HG03097 (cell line): ENCODE measurements around the gene ZNF385B.
"Not testable (repeated sequence)": the region's sequence is repeated elsewhere in the genome, so short reads cannot be mapped to it uniquely, and the experiment has no call there.

Source experiments
- ATAC-seq: cut with Tn5 transposase; IDR thresholded peaks from one replicate; pipeline ENCODE4 v1.9.1; 2021; ENCODE audit not compliant: unreplicated experiment, low FRiP score

ZNF385B gene

GRCh38 chr2:179645047-179645446, 216.4 kb downstream of the ZNF385B start:
- ATAC-seq = no peak

GRCh38 chr2:179642462-179642861, 218.9 kb downstream of the ZNF385B start:
- no peak for ATAC-seq

- no peak for ATAC-seq
Measured at GRCh38 chr2:179636995-179637394, 224.4 kb downstream of the ZNF385B start.

GRCh38 chr2:179636100-179636980, 225.1 kb downstream of the ZNF385B start:
- ATAC-seq = no peak

GRCh38 chr2:179631769-179632385, 229.5 kb downstream of the ZNF385B start:
- not testable (repeated sequence) for ATAC-seq

GRCh38 chr2:179629776-179630175, 231.6 kb downstream of the ZNF385B start:
- ATAC-seq = not testable (repeated sequence)

GRCh38 chr2:179626261-179626660, 235.2 kb downstream of the ZNF385B start:
- ATAC-seq = no peak

GRCh38 chr2:179622635-179623300, 238.6 kb downstream of the ZNF385B start:
- ATAC-seq = no peak

GRCh38 chr2:179622112-179622511, 239.3 kb downstream of the ZNF385B start:
- ATAC-seq = no peak

- ATAC-seq = no peak
Measured at GRCh38 chr2:179619947-179620467, 241.4 kb downstream of the ZNF385B start.

- ATAC-seq = no peak
Measured at GRCh38 chr2:179614121-179614520, 247.3 kb downstream of the ZNF385B start.

GRCh38 chr2:179613701-179614100, 247.7 kb downstream of the ZNF385B start:
- no peak for ATAC-seq

- ATAC-seq = no peak
Measured at GRCh38 chr2:179613299-179613651, 248.1 kb downstream of the ZNF385B start.

GRCh38 chr2:179612591-179613298, 248.7 kb downstream of the ZNF385B start:
- no peak for ATAC-seq

GRCh38 chr2:179612108-179612507, 249.3 kb downstream of the ZNF385B start:
- ATAC-seq = no peak

GRCh38 chr2:179606141-179606540, 255.3 kb downstream of the ZNF385B start:
- no peak for ATAC-seq

GRCh38 chr2:179605341-179605740, 256.1 kb downstream of the ZNF385B start:
- ATAC-seq = no peak

GRCh38 chr2:179604598-179604997, 256.8 kb downstream of the ZNF385B start:
- no peak for ATAC-seq

- ATAC-seq = no peak
Measured at GRCh38 chr2:179602452-179602851, 259.0 kb downstream of the ZNF385B start.

GRCh38 chr2:179596018-179596417, 265.4 kb downstream of the ZNF385B start:
- ATAC-seq = no peak

- ATAC-seq = no peak
Measured at GRCh38 chr2:179595284-179595683, 266.1 kb downstream of the ZNF385B start.
